ENCODE data around the gene NLN.

NLN gene

GRCh38 chr5:65704621-65705239 is 17.3 kb upstream of the NLN start:
- DNase-seq (no peak), ATAC-seq (ENCODE audit: insufficient read depth, low read depth) (no peak)
- no peak for TF ChIP-seq EZH2 (IDR thresholded peaks at IDR 0.05; ENCODE audit: borderline replicate concordance, low read depth, low read length, severe bottlenecking)
- Histone ChIP-seq H3K27me3 (ENCODE audit: insufficient read depth, low read length, poor library complexity) (no peaks in the 10 kb centered on the region), H3K27ac (ENCODE audit: low read length) (no peak overlapping the region), H3K9ac (ENCODE audit: low read depth, low read length) (no peak overlapping the region), H3K79me2 (ENCODE audit: insufficient read depth, low read length) (no peaks in the 10 kb centered on the region), H3K36me3 (ENCODE audit: insufficient read depth, low read length) (peaks cover 4% of the 10 kb centered on the region), H4K20me1 (ENCODE audit: insufficient read depth, low read length) (no peaks in the 10 kb centered on the region), H3K9me3 (ENCODE audit: insufficient read depth, low read length, severe bottlenecking) (no peaks in the 10 kb centered on the region), H2AFZ (ENCODE audit: low read depth, low read length) (no peak overlapping the region), H3K4me3 (ENCODE audit: low read depth in 1 of 2, low read length in 2 of 2) (no peak overlapping the region), H3K4me1 (ENCODE audit: insufficient read depth, low read length) (no peaks in the 10 kb centered on the region), H3K4me2 (ENCODE audit: insufficient read depth, low read length) (no peak overlapping the region)

GRCh38 chr5:65707663-65708062 is 14.3 kb upstream of the NLN start:
- H3K36me3 ChIP-seq (ENCODE audit: insufficient read depth, low read length) = peaks cover 14% of the 10 kb centered on the region

GRCh38 chr5:65708145-65708544 is 13.9 kb upstream of the NLN start:
- Histone ChIP-seq H3K4me3 (ENCODE audit: low read depth in 1 of 2, low read length in 2 of 2) (no peak overlapping the region), H3K4me1 (ENCODE audit: insufficient read depth, low read length) (no peaks in the 10 kb centered on the region), H3K9me3 (ENCODE audit: insufficient read depth, low read length, severe bottlenecking) (no peaks in the 10 kb centered on the region), H3K79me2 (ENCODE audit: insufficient read depth, low read length) (no peaks in the 10 kb centered on the region), H3K9ac (ENCODE audit: low read depth, low read length) (no peak overlapping the region), H3K27me3 (ENCODE audit: insufficient read depth, low read length, poor library complexity) (no peaks in the 10 kb centered on the region), H2AFZ (ENCODE audit: low read depth, low read length) (no peak overlapping the region), H3K36me3 (ENCODE audit: insufficient read depth, low read length) (peaks cover 14% of the 10 kb centered on the region), H3K4me2 (ENCODE audit: insufficient read depth, low read length) (no peak overlapping the region), H3K27ac (ENCODE audit: low read length) (no peak overlapping the region), H4K20me1 (ENCODE audit: insufficient read depth, low read length) (no peaks in the 10 kb centered on the region)
- no peak for ATAC-seq (ENCODE audit: insufficient read depth, low read depth)
- no peak for DNase-seq
- no peak for TF ChIP-seq EZH2 (IDR thresholded peaks at IDR 0.05; ENCODE audit: borderline replicate concordance, low read depth, low read length, severe bottlenecking)
- TF ChIP-seq CTCF (IDR thresholded peaks at IDR 0.05; ENCODE audit: borderline replicate concordance, extremely low read depth, low read length, poor library complexity, severe bottlenecking) = no peak

More at GRCh38 chr5:65707663-65708062, 14.3 kb upstream of the NLN start:
- Histone ChIP-seq H3K4me2 (ENCODE audit: insufficient read depth, low read length) (no peak overlapping the region), H3K9ac (ENCODE audit: low read depth, low read length) (no peak overlapping the region), H3K9me3 (ENCODE audit: insufficient read depth, low read length, severe bottlenecking) (no peaks in the 10 kb centered on the region), H3K4me3 (ENCODE audit: low read depth in 1 of 2, low read length in 2 of 2) (no peak overlapping the region), H3K27ac (ENCODE audit: low read length) (no peak overlapping the region), H3K27me3 (ENCODE audit: insufficient read depth, low read length, poor library complexity) (no peaks in the 10 kb centered on the region), H3K4me1 (ENCODE audit: insufficient read depth, low read length) (no peaks in the 10 kb centered on the region), H2AFZ (ENCODE audit: low read depth, low read length) (no peak overlapping the region), H3K79me2 (ENCODE audit: insufficient read depth, low read length) (no peaks in the 10 kb centered on the region), H4K20me1 (ENCODE audit: insufficient read depth, low read length) (no peaks in the 10 kb centered on the region)
- ATAC-seq (ENCODE audit: insufficient read depth, low read depth) (no peak), DNase-seq (no peak)
- TF ChIP-seq CTCF (IDR thresholded peaks at IDR 0.05; ENCODE audit: borderline replicate concordance, extremely low read depth, low read length, poor library complexity, severe bottlenecking) = no peak
- TF ChIP-seq EZH2 (IDR thresholded peaks at IDR 0.05; ENCODE audit: borderline replicate concordance, low read depth, low read length, severe bottlenecking) = no peak

- no peak overlapping the region for H3K4me3 ChIP-seq (ENCODE audit: low read depth in 1 of 2, low read length in 2 of 2)
- H3K36me3 ChIP-seq (ENCODE audit: insufficient read depth, low read length) = peaks cover 2% of the 10 kb centered on the region
- H3K79me2 ChIP-seq (ENCODE audit: insufficient read depth, low read length) = peaks cover 19% of the 10 kb centered on the region
- no peaks in the 10 kb centered on the region for H3K27me3 ChIP-seq (ENCODE audit: insufficient read depth, low read length, poor library complexity)
- no peak overlapping the region for H3K9ac ChIP-seq (ENCODE audit: low read depth, low read length)
- ATAC-seq (ENCODE audit: insufficient read depth, low read depth) (no peak), DNase-seq (no peak)
- H3K9me3 ChIP-seq (ENCODE audit: insufficient read depth, low read length, severe bottlenecking) = no peaks in the 10 kb centered on the region
- TF ChIP-seq CTCF (IDR thresholded peaks at IDR 0.05; ENCODE audit: borderline replicate concordance, extremely low read depth, low read length, poor library complexity, severe bottlenecking) = no peak
- no peak for TF ChIP-seq EZH2 (IDR thresholded peaks at IDR 0.05; ENCODE audit: borderline replicate concordance, low read depth, low read length, severe bottlenecking)
- H3K27ac ChIP-seq (ENCODE audit: low read length) = no peak overlapping the region
- no peak overlapping the region for H3K4me2 ChIP-seq (ENCODE audit: insufficient read depth, low read length)
- H4K20me1 ChIP-seq (ENCODE audit: insufficient read depth, low read length) = no peaks in the 10 kb centered on the region
- no peak overlapping the region for H2AFZ ChIP-seq (ENCODE audit: low read depth, low read length)
- H3K4me1 ChIP-seq (ENCODE audit: insufficient read depth, low read length) = peaks cover 35% of the 10 kb centered on the region
These were observed 3.3 kb upstream of the NLN start for GRCh38 chr5:65718576-65719310.

Data from DND-41 (cell line).